ENCODE measurements around the gene TICRR.

- TF ChIP-seq CTCF (conservative IDR thresholded peaks at IDR 0.05) (no peak), EZH2 (IDR thresholded peaks at IDR 0.05; ENCODE audit: low read depth) (no peak)
Measured at GRCh38 chr15:89652666-89653065, 77.4 kb downstream of the TICRR start.
